GM18505 (cell line): ENCODE data around the gene DIP2C.

Experiments used
- ATAC-seq: cut with Tn5 transposase; IDR thresholded peaks from one replicate; pipeline ENCODE4 v1.9.1; 2021; ENCODE audit not compliant: unreplicated experiment
- POLR2A ChIP-seq: IDR thresholded peaks from 4 replicates; pipeline ENCODE4 v1.6.1; 2011; ENCODE audit warnings: borderline replicate concordance; ENCODE audit not compliant: insufficient read depth, insufficient read length; ENCODE audit errors: extremely low read depth

Gene DIP2C

GRCh38 chr10:247480-247879, 442.0 kb downstream of the DIP2C start:
- ATAC-seq: no peak
- TF ChIP-seq POLR2A: no peak

GRCh38 chr10:246431-246830, 443.0 kb downstream of the DIP2C start:
- ATAC-seq: no peak
- TF ChIP-seq POLR2A: no peak

- no peak for ATAC-seq
- no peak for TF ChIP-seq POLR2A
Observed at GRCh38 chr10:244227-244626, 445.2 kb downstream of the DIP2C start.

GRCh38 chr10:241966-242643, 447.4 kb downstream of the DIP2C start:
- no peak for ATAC-seq
- TF ChIP-seq POLR2A: no peak

GRCh38 chr10:241451-241850, 448.0 kb downstream of the DIP2C start:
- no peak for ATAC-seq
- no peak for TF ChIP-seq POLR2A

- ATAC-seq: no peak
- TF ChIP-seq POLR2A: no peak
Observed at GRCh38 chr10:239109-239508, 450.4 kb downstream of the DIP2C start.

- TF ChIP-seq POLR2A: no peak
- ATAC-seq: no peak
Observed at GRCh38 chr10:235915-236314, 453.6 kb downstream of the DIP2C start.

- TF ChIP-seq POLR2A: no peak
- no peak for ATAC-seq
Observed at GRCh38 chr10:234708-235406, 454.6 kb downstream of the DIP2C start.

- TF ChIP-seq POLR2A: no peak
Observed at GRCh38 chr10:232878-233277, 456.6 kb downstream of the DIP2C start.

GRCh38 chr10:232061-232460, 457.4 kb downstream of the DIP2C start:
- TF ChIP-seq POLR2A: no peak
- no peak for ATAC-seq

More at GRCh38 chr10:232878-233277, 456.6 kb downstream of the DIP2C start:
- ATAC-seq: no peak

GRCh38 chr10:230758-231157, 458.7 kb downstream of the DIP2C start:
- TF ChIP-seq POLR2A: no peak
- ATAC-seq: no peak

GRCh38 chr10:228366-228765, 461.1 kb downstream of the DIP2C start:
- no peak for TF ChIP-seq POLR2A
- ATAC-seq: no peak

- no peak for ATAC-seq
- no peak for TF ChIP-seq POLR2A
Observed at GRCh38 chr10:227014-227413, 462.5 kb downstream of the DIP2C start.

GRCh38 chr10:226018-226417, 463.4 kb downstream of the DIP2C start:
- no peak for ATAC-seq
- TF ChIP-seq POLR2A: no peak

GRCh38 chr10:224571-224970, 464.9 kb downstream of the DIP2C start:
- ATAC-seq: no peak
- TF ChIP-seq POLR2A: no peak
